ENCODE data around the gene LRRC42. TPM values are rescaled to one million over a fixed set of nuclear protein-coding genes. Genes with fewer than 3 reads are reported as not detected.

LRRC42 gene
- polyA plus RNA-seq, 2 of the 4 experiments (the other 2 are of a cell fraction) = 29.7 to 35.1 TPM

- ATAC-seq (no peak), DNase-seq (ENCODE audit: low read depth in 1 of 2, low spot score in 1 of 2) (no peak), FAIRE-seq (no peak)
- Histone ChIP-seq H3K4me2 (no peak overlapping the region), H3K27ac (no peak overlapping the region), H3K9me3 (no peaks in the 10 kb centered on the region), H3K4me1 (peaks cover 12% of the 10 kb centered on the region; the same call in 2 of the 3 replicates), H3K4me3 (no peak overlapping the region)
- POLR2A ChIA-PET = no interaction called here
- CTCF ChIA-PET = interaction anchor here (1.3 to 1.4 kb wide), 2 partner anchors 12 to 39 kb away, joined by 3 to 4 read pairs; no protein-coding TSS in a partner anchor
- 74% methylated on average over 3 of the region's 3 CpGs for WGBS (ENCODE audit: missing lambda C conversion rate)
- TF ChIP-seq EHF (CRISPR knock-in tag; IDR thresholded peaks at IDR 0.05) (no peak), BHLHE40 (IDR thresholded peaks at IDR 0.05; ENCODE audit: low read depth, low read length) (no peak), CBX8 (IDR thresholded peaks at IDR 0.05) (no peak), HOXB5 (CRISPR knock-in tag; IDR thresholded peaks at IDR 0.05) (no peak), HOXA7 (CRISPR knock-in tag; IDR thresholded peaks at IDR 0.05) (no peak), RFX5 (IDR thresholded peaks at IDR 0.05) (no peak), KDM5A (IDR thresholded peaks at IDR 0.05) (no peak), MAX (IDR thresholded peaks at IDR 0.05) (no peak)
Measured at GRCh38 chr1:53909946-53910345, 36.2 kb upstream of the LRRC42 start.

GRCh38 chr1:53911442-53911841 lies 34.7 kb upstream of the LRRC42 start:
- POLR2A ChIA-PET = no interaction called here
- TF ChIP-seq POLR2A (IDR thresholded peaks at IDR 0.05; ENCODE audit: low read length) (no peak), NFE2L2 (conservative IDR thresholded peaks at IDR 0.05; ENCODE audit: low read length) (no peak), CEBPB (IDR thresholded peaks at IDR 0.05) (no peak), ATOH8 (CRISPR knock-in tag; IDR thresholded peaks at IDR 0.05; ENCODE audit: low read depth) (no peak), MAZ (IDR thresholded peaks at IDR 0.05; ENCODE audit: borderline replicate concordance, low read depth, low read length) (no peak), HES2 (IDR thresholded peaks at IDR 0.05) (no peak), PBX3 (IDR thresholded peaks at IDR 0.05) (no peak), USF2 (IDR thresholded peaks at IDR 0.05) (no peak), ZNF302 (CRISPR knock-in tag; IDR thresholded peaks at IDR 0.05) (no peak), CHD4 (IDR thresholded peaks at IDR 0.05; ENCODE audit: borderline replicate concordance) (no peak), REST (IDR thresholded peaks at IDR 0.05) (no peak), ZSCAN20 (CRISPR knock-in tag; IDR thresholded peaks at IDR 0.05) (no peak), FOXS1 (CRISPR knock-in tag; IDR thresholded peaks at IDR 0.05) (no peak), MAX (IDR thresholded peaks at IDR 0.05) (no peak)
- Histone ChIP-seq H3K27ac (no peak overlapping the region), H3K4me1 (peaks cover 12% of the 10 kb centered on the region; the same call in 2 of the 3 replicates), H3K4me3 (no peak overlapping the region), H3K9me3 (no peaks in the 10 kb centered on the region), H3K4me2 (no peak overlapping the region)
- WGBS (ENCODE audit: missing lambda C conversion rate) = 95% methylated on average over 4 of the region's 4 CpGs
- FAIRE-seq (no peak), DNase-seq (ENCODE audit: low read depth in 1 of 2, low spot score in 1 of 2) (no peak), ATAC-seq (no peak)
- CTCF ChIA-PET = interaction anchor here (1.2 kb wide), 1 partner anchor 48 kb away, joined by 5 read pairs; no protein-coding TSS in a partner anchor

All from A549 (cell line).